NB4 (cell line): ENCODE results near the gene COASY.
A peak's percentile ranks its signal among the peaks of the same experiment; 100 is the strongest.

ENCODE experiments used
- DNase-seq: peaks from one replicate; pipeline ENCODE4 v3.0.0; 2010; ENCODE audit warnings: low read depth
- H3K4me3 ChIP-seq: one replicate; pipeline ENCODE4 v1.5.1; 2011; ENCODE audit warnings: mild to moderate bottlenecking, low read depth, low read length, moderate library complexity
- CTCF ChIP-seq: IDR thresholded peaks from one replicate; pipeline ENCODE4 v1.5.1; 2012; ENCODE audit warnings: low read depth, low read length
- MAX ChIP-seq: IDR thresholded peaks from 2 replicates; pipeline ENCODE4 v1.6.1; 2011; ENCODE audit warnings: low read depth, low read length
- MYC ChIP-seq: IDR thresholded peaks from 2 replicates; pipeline ENCODE4 v1.6.1; 2011; ENCODE audit warnings: low read depth, low read length
- POLR2A ChIP-seq: IDR thresholded peaks from 2 replicates; pipeline ENCODE4 v1.6.1; 2011; ENCODE audit warnings: mild to moderate bottlenecking; ENCODE audit not compliant: insufficient read length; ENCODE audit errors: extremely low read depth

Gene COASY

GRCh38 chr17:42526031-42526444 is 35.9 kb upstream of the COASY start:
- no peak overlapping the region for H3K4me3 ChIP-seq
- TF ChIP-seq MYC = no peak
- TF ChIP-seq POLR2A = no peak
- no peak for TF ChIP-seq MAX
- no peak for TF ChIP-seq CTCF
- no peak for DNase-seq

- no peak for DNase-seq
- TF ChIP-seq POLR2A (no peak), MAX (no peak), CTCF (no peak), MYC (no peak)
- no peak overlapping the region for H3K4me3 ChIP-seq
Observed at GRCh38 chr17:42527932-42528331, 34.0 kb upstream of the COASY start.

GRCh38 chr17:42529061-42529460 is 32.9 kb upstream of the COASY start:
- no peak for DNase-seq
- no peak overlapping the region for H3K4me3 ChIP-seq

GRCh38 chr17:42530952-42531454 is 30.9 kb upstream of the COASY start:
- H3K4me3 ChIP-seq = no peak overlapping the region
- no peak for TF ChIP-seq MAX
- no peak for TF ChIP-seq CTCF
- TF ChIP-seq MYC = no peak
- TF ChIP-seq POLR2A = no peak
- no peak for DNase-seq

More at GRCh38 chr17:42529061-42529460, 32.9 kb upstream of the COASY start:
- TF ChIP-seq CTCF = no peak
- TF ChIP-seq MAX = no peak
- no peak for TF ChIP-seq POLR2A
- TF ChIP-seq MYC = no peak

GRCh38 chr17:42531455-42532354 is 30.2 kb upstream of the COASY start:
- peak; percentile 80 for DNase-seq

More at GRCh38 chr17:42531455-42532354, 30.2 kb upstream of the COASY start:
- H3K4me3 ChIP-seq = peak overlapping the region; percentile 55
- TF ChIP-seq POLR2A (no peak), CTCF (no peak), MYC (no peak), MAX (no peak)
